GM10266 (cell line): ENCODE results near the gene LCE5A.

Source experiments
- DNase-seq: peaks from one replicate; pipeline ENCODE4 v3.0.0; 2012; ENCODE audit errors: extremely low spot score
- TF ChIP-seq, protein P1 (sequence below): IDR thresholded peaks from 2 replicates; pipeline ENCODE4 v1.5.1; 2012; ENCODE audit warnings: mild to moderate bottlenecking, low read depth; ENCODE audit not compliant: control insufficient read depth, insufficient read depth; ENCODE audit errors: missing control alignments

Gene LCE5A

DNA sequence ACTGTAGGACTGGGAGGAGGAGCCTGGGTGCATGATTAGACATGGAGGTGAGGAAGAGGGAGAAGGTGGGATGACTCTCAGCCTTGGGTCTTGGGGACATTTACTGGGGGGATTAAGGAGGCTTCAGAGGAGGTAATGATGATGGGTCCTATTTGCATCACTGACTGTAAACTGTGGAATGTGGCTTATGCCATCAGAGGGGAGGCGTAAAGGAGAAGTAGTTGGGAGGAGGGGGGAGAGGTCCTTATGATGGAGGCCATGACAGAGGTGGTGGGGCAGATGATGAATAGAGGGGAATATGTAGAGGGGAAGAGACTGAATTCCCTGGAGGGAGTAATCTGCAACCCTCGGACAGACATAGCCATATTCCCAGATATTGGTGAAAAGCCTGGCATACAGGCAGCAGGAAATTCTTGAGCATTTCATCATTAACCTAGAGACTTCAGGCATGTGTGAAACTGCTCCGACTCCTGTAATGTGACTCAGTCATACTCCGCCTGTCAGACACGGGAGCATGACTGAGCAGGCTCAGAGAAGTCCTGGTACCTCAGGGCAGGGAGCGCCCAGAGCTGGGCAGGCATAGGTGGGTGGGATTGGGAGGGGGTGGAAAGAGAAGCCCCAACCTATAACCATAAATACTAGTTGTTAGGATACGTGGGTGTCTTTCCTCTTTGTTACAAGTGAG lies 8.0 kb upstream of the LCE5A start:
- no peak for DNase-seq

DNA sequence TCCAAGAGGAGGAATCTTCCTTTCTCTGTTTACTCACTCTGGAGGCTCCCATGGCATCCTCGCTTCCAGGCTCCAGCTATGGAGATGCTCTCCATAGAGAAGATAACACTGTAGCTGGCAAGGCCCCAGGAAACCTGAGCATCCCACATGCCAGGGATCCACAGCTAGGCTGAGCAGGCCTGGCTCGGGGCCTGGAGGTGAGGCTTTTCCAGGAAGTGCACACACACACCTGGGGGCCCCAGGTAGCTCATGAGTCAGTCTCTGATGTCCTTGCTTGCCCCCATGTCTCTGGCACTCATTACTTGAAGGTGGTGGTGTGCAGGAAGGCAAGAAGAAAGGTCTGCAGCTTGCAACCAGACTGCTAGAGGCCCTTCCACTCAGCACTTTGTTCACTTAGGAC lies 5.5 kb upstream of the LCE5A start:
- no peak for DNase-seq
- TF ChIP-seq, protein P1, sequence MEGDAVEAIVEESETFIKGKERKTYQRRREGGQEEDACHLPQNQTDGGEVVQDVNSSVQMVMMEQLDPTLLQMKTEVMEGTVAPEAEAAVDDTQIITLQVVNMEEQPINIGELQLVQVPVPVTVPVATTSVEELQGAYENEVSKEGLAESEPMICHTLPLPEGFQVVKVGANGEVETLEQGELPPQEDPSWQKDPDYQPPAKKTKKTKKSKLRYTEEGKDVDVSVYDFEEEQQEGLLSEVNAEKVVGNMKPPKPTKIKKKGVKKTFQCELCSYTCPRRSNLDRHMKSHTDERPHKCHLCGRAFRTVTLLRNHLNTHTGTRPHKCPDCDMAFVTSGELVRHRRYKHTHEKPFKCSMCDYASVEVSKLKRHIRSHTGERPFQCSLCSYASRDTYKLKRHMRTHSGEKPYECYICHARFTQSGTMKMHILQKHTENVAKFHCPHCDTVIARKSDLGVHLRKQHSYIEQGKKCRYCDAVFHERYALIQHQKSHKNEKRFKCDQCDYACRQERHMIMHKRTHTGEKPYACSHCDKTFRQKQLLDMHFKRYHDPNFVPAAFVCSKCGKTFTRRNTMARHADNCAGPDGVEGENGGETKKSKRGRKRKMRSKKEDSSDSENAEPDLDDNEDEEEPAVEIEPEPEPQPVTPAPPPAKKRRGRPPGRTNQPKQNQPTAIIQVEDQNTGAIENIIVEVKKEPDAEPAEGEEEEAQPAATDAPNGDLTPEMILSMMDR = no peak

More for the DNA sequence above, 8.0 kb upstream of the LCE5A start:
- TF ChIP-seq, protein P1 = no peak

DNA sequence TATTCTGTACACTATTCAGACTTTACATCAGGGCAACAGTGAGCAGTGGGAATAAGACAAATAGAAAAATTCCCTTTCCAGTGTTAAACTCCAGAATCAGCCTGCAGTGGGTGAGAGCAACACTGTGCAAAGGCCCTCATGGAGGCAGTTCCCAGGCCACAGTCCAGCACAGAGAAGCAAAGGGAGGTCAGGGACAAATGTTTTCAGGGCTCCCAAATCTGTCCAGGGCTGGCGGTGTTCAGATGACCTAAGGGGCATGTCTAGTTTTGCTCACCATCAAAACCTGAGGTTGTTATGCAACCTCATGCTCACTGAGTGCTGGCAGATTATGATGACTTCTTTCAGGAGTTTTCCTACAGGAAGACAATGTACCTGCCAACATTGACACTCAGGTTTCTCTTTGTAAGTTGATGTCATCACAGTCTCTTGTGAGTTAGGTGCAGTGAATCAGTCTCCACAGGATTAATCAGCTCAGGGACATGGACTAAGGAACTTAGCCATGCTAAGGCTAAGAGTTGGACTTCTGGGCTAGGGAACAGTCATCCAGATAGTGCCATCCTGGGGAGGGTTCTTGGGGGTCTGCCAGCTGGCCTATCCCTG lies 3.6 kb upstream of the LCE5A start:
- DNase-seq = no peak
- TF ChIP-seq, protein P1 = no peak

DNA sequence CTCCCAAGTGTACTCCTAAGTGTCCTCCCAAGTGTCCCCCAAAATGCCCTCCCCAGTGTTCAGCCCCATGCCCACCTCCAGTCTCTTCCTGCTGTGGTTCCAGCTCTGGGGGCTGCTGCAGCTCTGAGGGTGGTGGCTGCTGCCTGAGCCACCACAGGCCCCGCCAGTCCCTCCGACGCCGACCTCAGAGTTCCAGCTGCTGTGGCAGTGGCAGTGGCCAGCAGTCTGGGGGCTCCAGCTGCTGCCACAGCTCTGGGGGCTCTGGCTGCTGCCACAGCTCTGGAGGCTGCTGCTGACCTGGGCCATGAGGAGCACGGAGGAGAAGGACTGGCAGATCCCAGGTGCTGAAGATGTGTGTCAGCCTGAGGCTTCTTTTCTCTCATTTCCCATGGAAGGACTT lies 993 bp downstream of the LCE5A start:
- DNase-seq = no peak
- TF ChIP-seq, protein P1 = no peak

DNA sequence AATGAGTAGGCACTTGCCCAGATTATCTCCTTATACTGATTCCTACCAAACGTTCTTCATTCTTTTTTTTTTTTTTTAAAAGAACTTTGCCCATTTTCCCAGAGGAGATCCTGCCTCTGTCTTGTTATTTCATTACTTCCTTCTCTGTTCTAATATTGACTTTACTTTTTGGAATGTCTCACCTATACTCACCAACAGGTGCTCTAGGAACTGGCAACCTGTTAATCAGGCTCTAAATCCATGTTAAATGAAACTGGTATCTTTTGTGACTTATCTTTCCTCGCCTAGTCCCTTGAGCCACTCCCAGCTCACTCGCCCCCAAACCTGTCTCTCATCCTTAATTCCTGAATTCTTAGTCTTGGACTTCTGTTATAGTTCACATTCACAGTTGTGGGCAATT lies 2.5 kb downstream of the LCE5A start:
- TF ChIP-seq, protein P1 = no peak
- DNase-seq = no peak

DNA sequence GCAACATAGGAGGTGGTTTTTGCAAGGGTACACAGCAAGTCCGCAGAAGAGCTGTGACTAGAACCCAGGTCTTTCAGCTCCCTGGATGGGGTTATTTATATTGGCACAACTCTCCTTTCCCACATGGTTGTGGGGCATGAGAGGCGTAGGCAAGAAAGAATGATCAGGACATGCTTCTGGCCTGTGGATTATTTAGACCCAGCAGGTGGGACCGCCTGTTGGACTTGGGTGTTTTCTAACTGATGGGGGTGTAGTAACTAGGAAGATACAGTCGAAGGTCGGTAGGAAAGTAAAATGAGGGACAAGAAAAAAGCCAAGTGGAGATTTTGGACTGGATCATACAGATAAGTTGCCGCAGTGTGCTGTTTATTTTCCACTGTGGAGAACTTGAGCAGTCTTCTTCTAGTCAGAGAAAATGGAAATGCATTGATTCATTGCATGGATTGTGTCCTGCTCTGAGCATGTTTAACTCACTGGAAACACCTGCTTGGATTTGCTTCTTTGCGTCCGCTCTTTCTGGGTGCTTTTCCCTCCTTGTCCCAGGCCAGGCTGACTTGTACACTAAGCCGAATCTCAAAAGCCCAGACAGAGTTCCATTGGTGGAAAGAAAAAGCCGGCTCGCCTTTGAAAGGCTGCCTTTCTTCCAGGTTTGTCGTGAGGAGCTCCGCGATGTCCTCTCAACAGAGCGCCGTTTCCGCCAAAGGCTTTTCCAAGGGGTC lies 4.3 kb downstream of the LCE5A start:
- no peak for DNase-seq
- TF ChIP-seq, protein P1 = no peak

DNA sequence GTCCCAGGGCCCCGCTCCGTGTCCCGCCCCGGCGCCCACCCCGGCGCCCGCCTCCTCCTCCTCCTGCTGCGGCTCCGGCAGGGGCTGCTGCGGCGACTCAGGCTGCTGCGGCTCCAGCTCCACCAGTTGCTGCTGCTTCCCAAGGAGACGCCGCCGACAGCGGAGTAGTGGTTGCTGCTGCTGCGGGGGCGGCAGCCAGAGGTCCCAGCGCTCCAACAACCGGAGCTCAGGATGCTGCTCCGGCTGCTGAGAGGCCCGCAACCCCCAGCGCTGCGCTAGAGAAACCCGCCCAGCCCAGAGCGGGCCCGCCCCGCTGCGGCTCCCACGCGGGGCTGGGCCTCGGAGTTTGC lies 4.8 kb downstream of the LCE5A start:
- TF ChIP-seq, protein P1 = no peak
- DNase-seq = no peak
